HG02973 (cell line): ENCODE measurements around the gene TMSB4X.

Experiments
- ATAC-seq: cut with Tn5 transposase; IDR thresholded peaks from one replicate; pipeline ENCODE4 v1.9.1; 2021; ENCODE audit warnings: moderate library complexity; ENCODE audit not compliant: unreplicated experiment

Gene TMSB4X

GRCh38 chrX:13022926-13023325 is 48.0 kb downstream of the TMSB4X start:
- ATAC-seq, result no peak

GRCh38 chrX:13023567-13023966 is 48.7 kb downstream of the TMSB4X start:
- no peak for ATAC-seq

- ATAC-seq, result no peak
Measured at GRCh38 chrX:13023979-13024378, 49.1 kb downstream of the TMSB4X start.

GRCh38 chrX:13024986-13025385 is 50.1 kb downstream of the TMSB4X start:
- no peak for ATAC-seq
